Liver (tissue), 3 donors: ENCODE results near the gene STK4.

ENCODE experiments used
- CTCF ChIP-seq: fragments of 150-350 bp; IDR thresholded peaks from 2 replicates; pipeline ENCODE4 v1.5.1; 2017; ENCODE audit warnings: improper control_type of control experiment, low read depth, low read length; ENCODE audit not compliant: missing input control
- TAF1 ChIP-seq: conservative IDR thresholded peaks from 2 replicates; pipeline ENCODE4 v1.6.1; 2016; ENCODE audit warnings: antibody characterized with exemption, mild to moderate bottlenecking
- donor health status: healthy.
- donor health status: healthy.

- TF ChIP-seq TAF1 (no peak), CTCF (no peak)
These were observed 23.9 kb upstream of the STK4 start for GRCh38 chr20:44942264-44942973.
